Mesothelial cell of epicardium (in vitro differentiated cells): ENCODE data around the gene CFAP20DC. TPM values are rescaled to one million over a fixed set of nuclear protein-coding genes. Genes with fewer than 3 reads are reported as not detected.

Experiments
- DNase-seq, 2 experiments: peaks; one replicate each; pipeline ENCODE4 v3.0.0; 2021; ENCODE audit warnings: low spot score in 2 of 2; ENCODE audit not compliant: unreplicated experiment in 2 of 2
- H3K27ac Mint-ChIP-seq: 2 replicates; pipeline ENCODE4 v1.8.0; 2021; ENCODE audit warnings: mixed read lengths
- H3K27me3 Mint-ChIP-seq: 2 replicates; pipeline ENCODE4 v1.8.0; 2021; ENCODE audit warnings: low read depth, mixed read lengths
- H3K36me3 Mint-ChIP-seq: 2 replicates; pipeline ENCODE4 v1.8.0; 2021; ENCODE audit warnings: mixed read lengths
- H3K4me1 Mint-ChIP-seq: 2 replicates; pipeline ENCODE4 v1.8.0; 2021; ENCODE audit warnings: mixed read lengths
- H3K4me3 Mint-ChIP-seq: 2 replicates; pipeline ENCODE4 v1.8.0; 2021; ENCODE audit warnings: mild to moderate bottlenecking, moderate library complexity, mixed read lengths
- H3K9me3 Mint-ChIP-seq: 2 replicates; pipeline ENCODE4 v1.8.0; 2021; ENCODE audit warnings: mixed read lengths
- total RNA-seq: library from RNA; stranded (reverse); gene quantifications from 3 replicates; pipeline ENCODE4 v1.2.1, GENCODE V29; 2021
- TF ChIP-seq, protein P1 (sequence below): fragments of 200-600 bp; sonication (generic); IDR thresholded peaks from one replicate; pipeline ENCODE4 v1.5.0; 2021; ENCODE audit warnings: antibody characterized with exemption; ENCODE audit not compliant: unreplicated experiment

CFAP20DC gene
- total RNA-seq, 1 donor from 2014 or later: 5.4 TPM

GRCh38 chr3:58751882-58752567, 297.8 kb downstream of the CFAP20DC start:
- TF ChIP-seq, protein P1, sequence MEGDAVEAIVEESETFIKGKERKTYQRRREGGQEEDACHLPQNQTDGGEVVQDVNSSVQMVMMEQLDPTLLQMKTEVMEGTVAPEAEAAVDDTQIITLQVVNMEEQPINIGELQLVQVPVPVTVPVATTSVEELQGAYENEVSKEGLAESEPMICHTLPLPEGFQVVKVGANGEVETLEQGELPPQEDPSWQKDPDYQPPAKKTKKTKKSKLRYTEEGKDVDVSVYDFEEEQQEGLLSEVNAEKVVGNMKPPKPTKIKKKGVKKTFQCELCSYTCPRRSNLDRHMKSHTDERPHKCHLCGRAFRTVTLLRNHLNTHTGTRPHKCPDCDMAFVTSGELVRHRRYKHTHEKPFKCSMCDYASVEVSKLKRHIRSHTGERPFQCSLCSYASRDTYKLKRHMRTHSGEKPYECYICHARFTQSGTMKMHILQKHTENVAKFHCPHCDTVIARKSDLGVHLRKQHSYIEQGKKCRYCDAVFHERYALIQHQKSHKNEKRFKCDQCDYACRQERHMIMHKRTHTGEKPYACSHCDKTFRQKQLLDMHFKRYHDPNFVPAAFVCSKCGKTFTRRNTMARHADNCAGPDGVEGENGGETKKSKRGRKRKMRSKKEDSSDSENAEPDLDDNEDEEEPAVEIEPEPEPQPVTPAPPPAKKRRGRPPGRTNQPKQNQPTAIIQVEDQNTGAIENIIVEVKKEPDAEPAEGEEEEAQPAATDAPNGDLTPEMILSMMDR: no peak
- Mint-ChIP-seq H3K4me1 (no peaks in the 10 kb centered on the region), H3K4me3 (no peak overlapping the region), H3K27ac (no peak overlapping the region), H3K9me3 (no peaks in the 10 kb centered on the region), H3K27me3 (peaks cover 2% of the 10 kb centered on the region), H3K36me3 (no peaks in the 10 kb centered on the region)
- DNase-seq: no peak

DNA sequence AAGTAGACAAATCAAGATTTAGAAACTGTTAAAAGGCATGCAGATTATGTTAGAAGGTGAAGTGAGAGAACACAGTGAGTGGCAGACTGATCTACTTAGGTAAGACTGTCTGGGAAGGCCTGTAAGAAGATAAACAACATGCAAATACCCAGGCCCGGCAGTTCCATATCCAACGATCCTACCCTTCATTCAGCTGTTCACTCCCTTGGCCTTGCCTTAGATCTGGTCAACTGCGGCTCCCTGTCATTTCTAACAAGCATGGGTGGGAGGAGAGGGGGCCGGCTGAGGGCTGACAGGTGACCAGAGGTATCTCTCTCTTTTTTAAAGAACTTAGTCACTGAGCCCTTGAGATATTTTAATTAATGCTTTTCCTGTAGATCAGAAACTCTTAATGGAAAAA, 298.6 kb downstream of the CFAP20DC start:
- Mint-ChIP-seq H3K36me3 (no peaks in the 10 kb centered on the region), H3K27me3 (no peaks in the 10 kb centered on the region), H3K4me3 (no peak overlapping the region), H3K9me3 (no peaks in the 10 kb centered on the region), H3K4me1 (no peaks in the 10 kb centered on the region), H3K27ac (no peak overlapping the region)
- DNase-seq: no peak
- TF ChIP-seq, protein P1: no peak

DNA sequence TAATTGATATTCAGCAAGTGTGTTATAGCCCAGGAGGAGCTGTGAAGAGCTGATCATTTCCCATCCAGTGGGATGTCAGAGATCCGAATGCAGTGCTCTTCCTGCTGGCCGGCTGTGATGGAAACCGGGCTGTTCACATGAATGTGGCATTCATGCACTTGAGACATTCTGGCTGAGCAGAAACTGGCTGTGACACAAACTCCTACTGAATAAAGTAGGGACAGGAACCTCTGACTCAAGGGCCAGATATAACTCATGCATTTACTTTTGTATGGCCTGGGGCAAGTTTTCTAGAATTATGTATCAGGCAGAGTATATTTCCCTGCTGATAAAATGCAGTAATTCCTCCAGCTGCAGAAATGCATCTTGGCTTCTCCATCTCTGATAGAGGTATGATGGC, 299.9 kb downstream of the CFAP20DC start:
- Mint-ChIP-seq H3K36me3 (no peaks in the 10 kb centered on the region), H3K27ac (no peak overlapping the region), H3K9me3 (no peaks in the 10 kb centered on the region), H3K4me3 (no peak overlapping the region), H3K4me1 (no peaks in the 10 kb centered on the region), H3K27me3 (peaks cover 3% of the 10 kb centered on the region)
- no peak for DNase-seq
- TF ChIP-seq, protein P1: no peak

DNA sequence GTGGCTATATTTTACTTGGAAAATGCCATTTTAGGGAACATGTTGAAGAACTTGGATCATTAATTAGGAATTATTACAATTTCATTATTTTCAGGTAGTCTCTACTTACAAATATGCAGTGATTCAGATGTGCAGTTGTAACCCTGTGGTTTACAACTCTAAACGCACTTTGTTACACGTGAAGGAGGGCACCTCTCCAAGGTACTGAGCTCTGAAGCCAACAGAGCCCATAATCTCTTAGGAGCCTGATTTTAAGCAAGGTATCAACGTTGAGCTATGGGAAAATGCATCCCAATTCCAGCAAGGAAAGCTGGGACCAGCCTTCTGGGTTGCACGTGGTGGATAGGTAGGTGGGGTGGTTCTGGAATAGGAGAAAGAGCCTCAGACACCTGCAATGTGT, 301.8 kb downstream of the CFAP20DC start:
- TF ChIP-seq, protein P1: no peak
- Mint-ChIP-seq H3K27ac (no peak overlapping the region), H3K36me3 (no peaks in the 10 kb centered on the region), H3K27me3 (peaks cover 4% of the 10 kb centered on the region), H3K9me3 (no peaks in the 10 kb centered on the region), H3K4me1 (no peaks in the 10 kb centered on the region), H3K4me3 (no peak overlapping the region)
- DNase-seq: no peak

DNA sequence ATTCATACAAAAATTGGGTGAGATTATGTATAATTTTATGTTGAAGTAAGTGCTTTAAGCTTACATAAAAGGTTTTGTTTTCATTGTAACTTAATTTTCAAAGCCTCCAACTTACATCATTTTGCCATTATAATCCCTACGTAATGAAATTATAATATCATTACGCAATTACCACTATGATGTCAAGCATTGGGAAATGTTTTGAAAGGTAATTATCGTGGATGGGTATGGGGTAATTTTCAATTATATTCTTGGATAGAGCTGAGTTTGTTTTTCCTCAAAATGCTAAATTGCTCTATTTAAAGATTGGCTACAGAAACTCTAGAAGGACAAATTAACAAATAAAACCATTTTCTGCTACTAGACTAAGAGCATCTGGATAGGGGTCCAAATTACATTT, 303.1 kb downstream of the CFAP20DC start:
- DNase-seq: no peak
- Mint-ChIP-seq H3K36me3 (no peaks in the 10 kb centered on the region), H3K4me3 (no peak overlapping the region), H3K4me1 (no peaks in the 10 kb centered on the region), H3K27me3 (peaks cover 4% of the 10 kb centered on the region), H3K9me3 (no peaks in the 10 kb centered on the region), H3K27ac (no peak overlapping the region)
- TF ChIP-seq, protein P1: no peak
